ENCODE results near the gene CAMK1G.
A peak's percentile ranks its signal among the peaks of the same experiment; 100 is the strongest.

The CAMK1G gene

GRCh38 chr1:209618291-209618690 lies 34.8 kb downstream of the CAMK1G start:
- H3K27ac Mint-ChIP-seq = no peak overlapping the region
- H3K4me1 Mint-ChIP-seq = no peaks in the 10 kb centered on the region
- ATAC-seq = no peak
- H3K9me3 Mint-ChIP-seq = no peaks in the 10 kb centered on the region
- no peaks in the 10 kb centered on the region for H3K36me3 Mint-ChIP-seq
- peaks cover 57% of the 10 kb centered on the region for H3K27me3 Mint-ChIP-seq
- H3K4me3 Mint-ChIP-seq = no peak overlapping the region

- Mint-ChIP-seq H3K27ac (no peak overlapping the region), H3K36me3 (no peaks in the 10 kb centered on the region), H3K4me1 (no peaks in the 10 kb centered on the region), H3K9me3 (no peaks in the 10 kb centered on the region), H3K27me3 (peaks cover 57% of the 10 kb centered on the region), H3K4me3 (no peak overlapping the region)
- ATAC-seq = no peak
Measured at GRCh38 chr1:209618756-209619420, 35.4 kb downstream of the CAMK1G start.

- H3K4me3 Mint-ChIP-seq = no peak overlapping the region
- no peak overlapping the region for H3K27ac Mint-ChIP-seq
- peaks cover 7% of the 10 kb centered on the region for H3K4me1 Mint-ChIP-seq
- no peaks in the 10 kb centered on the region for H3K36me3 Mint-ChIP-seq
- peaks cover 50% of the 10 kb centered on the region for H3K27me3 Mint-ChIP-seq
- H3K9me3 Mint-ChIP-seq = no peaks in the 10 kb centered on the region
- ATAC-seq = no peak
Measured at GRCh38 chr1:209619696-209620486, 36.4 kb downstream of the CAMK1G start.

- no peak for ATAC-seq
- no peaks in the 10 kb centered on the region for H3K36me3 Mint-ChIP-seq
- H3K27me3 Mint-ChIP-seq = peaks cover 46% of the 10 kb centered on the region
- H3K4me3 Mint-ChIP-seq = no peak overlapping the region
- H3K27ac Mint-ChIP-seq = no peak overlapping the region
- H3K4me1 Mint-ChIP-seq = peaks cover 7% of the 10 kb centered on the region
- no peaks in the 10 kb centered on the region for H3K9me3 Mint-ChIP-seq
Measured at GRCh38 chr1:209620487-209620884, 37.0 kb downstream of the CAMK1G start.

- no peak for ATAC-seq
- H3K36me3 Mint-ChIP-seq = no peaks in the 10 kb centered on the region
- no peak overlapping the region for H3K27ac Mint-ChIP-seq
- peaks cover 7% of the 10 kb centered on the region for H3K4me1 Mint-ChIP-seq
- no peak overlapping the region for H3K4me3 Mint-ChIP-seq
- peaks cover 38% of the 10 kb centered on the region for H3K27me3 Mint-ChIP-seq
- no peaks in the 10 kb centered on the region for H3K9me3 Mint-ChIP-seq
Measured at GRCh38 chr1:209621286-209621685, 37.8 kb downstream of the CAMK1G start.

- H3K4me3 Mint-ChIP-seq = no peak overlapping the region
- H3K9me3 Mint-ChIP-seq = no peaks in the 10 kb centered on the region
- no peak for ATAC-seq
- no peaks in the 10 kb centered on the region for H3K36me3 Mint-ChIP-seq
- peaks cover 7% of the 10 kb centered on the region for H3K4me1 Mint-ChIP-seq
- no peak overlapping the region for H3K27ac Mint-ChIP-seq
- peaks cover 34% of the 10 kb centered on the region for H3K27me3 Mint-ChIP-seq
Measured at GRCh38 chr1:209621741-209622655, 38.5 kb downstream of the CAMK1G start.

GRCh38 chr1:209622841-209623829 lies 39.6 kb downstream of the CAMK1G start:
- Mint-ChIP-seq H3K36me3 (no peaks in the 10 kb centered on the region), H3K27me3 (peaks cover 35% of the 10 kb centered on the region), H3K4me3 (no peak overlapping the region), H3K27ac (no peak overlapping the region), H3K4me1 (peaks cover 13% of the 10 kb centered on the region), H3K9me3 (no peaks in the 10 kb centered on the region)
- no peak for ATAC-seq

- H3K4me1 Mint-ChIP-seq = peaks cover 13% of the 10 kb centered on the region
- no peaks in the 10 kb centered on the region for H3K36me3 Mint-ChIP-seq
- H3K9me3 Mint-ChIP-seq = no peaks in the 10 kb centered on the region
- H3K27me3 Mint-ChIP-seq = peaks cover 37% of the 10 kb centered on the region
- H3K4me3 Mint-ChIP-seq = no peak overlapping the region
- H3K27ac Mint-ChIP-seq = no peak overlapping the region
- no peak for ATAC-seq
Measured at GRCh38 chr1:209624558-209625549, 41.3 kb downstream of the CAMK1G start.

- ATAC-seq = no peak
- Mint-ChIP-seq H3K36me3 (no peaks in the 10 kb centered on the region), H3K4me1 (peaks cover 13% of the 10 kb centered on the region), H3K4me3 (no peak overlapping the region), H3K9me3 (no peaks in the 10 kb centered on the region), H3K27me3 (peaks cover 37% of the 10 kb centered on the region), H3K27ac (no peak overlapping the region)
Measured at GRCh38 chr1:209625791-209626285, 42.3 kb downstream of the CAMK1G start.

- Mint-ChIP-seq H3K27ac (no peak overlapping the region), H3K4me3 (no peak overlapping the region), H3K9me3 (no peaks in the 10 kb centered on the region), H3K36me3 (no peaks in the 10 kb centered on the region), H3K4me1 (peaks cover 15% of the 10 kb centered on the region), H3K27me3 (peaks cover 35% of the 10 kb centered on the region)
- no peak for ATAC-seq
Measured at GRCh38 chr1:209626346-209627026, 43.0 kb downstream of the CAMK1G start.

- Mint-ChIP-seq H3K9me3 (no peaks in the 10 kb centered on the region), H3K27ac (no peak overlapping the region), H3K36me3 (no peaks in the 10 kb centered on the region), H3K27me3 (peaks cover 28% of the 10 kb centered on the region), H3K4me1 (peaks cover 22% of the 10 kb centered on the region), H3K4me3 (no peak overlapping the region)
- no peak for ATAC-seq
Measured at GRCh38 chr1:209627027-209627731, 43.7 kb downstream of the CAMK1G start.

- Mint-ChIP-seq H3K36me3 (no peaks in the 10 kb centered on the region), H3K27me3 (peaks cover 28% of the 10 kb centered on the region)
Measured at GRCh38 chr1:209627732-209628196, 44.2 kb downstream of the CAMK1G start.

More at GRCh38 chr1:209627732-209628196, 44.2 kb downstream of the CAMK1G start:
- H3K4me3 Mint-ChIP-seq = no peak overlapping the region
- peaks cover 22% of the 10 kb centered on the region for H3K4me1 Mint-ChIP-seq
- peak; percentile 73 for ATAC-seq
- H3K9me3 Mint-ChIP-seq = no peaks in the 10 kb centered on the region
- no peak overlapping the region for H3K27ac Mint-ChIP-seq
